Adrenal gland (tissue), 12 donors: ENCODE data around the gene TPK1. TPM values are rescaled to one million over a fixed set of nuclear protein-coding genes. Genes with fewer than 3 reads are reported as not detected.

Experiments used
- DNase-seq, 7 donors: peaks; one replicate each; pipeline ENCODE4 v3.0.0-alpha.2; 2019 to 2020
- H3K27ac ChIP-seq, 5 donors: fragments of 200-600 bp; sonication (generic) in 4 of 5; 1 replicate in 3 of 5; 2 replicates in 2 of 5; pipeline versions ENCODE4 v1.5.1 to v1.8.0; 2016 to 2020; ENCODE audit warnings: mild to moderate bottlenecking in 1 of 5
- H3K27me3 ChIP-seq: fragments of 200-600 bp; 2 replicates; pipeline ENCODE4 v1.8.0; 2021
- H3K36me3 ChIP-seq, 2 donors: fragments of 200-600 bp; replicated peaks in 1 of 2; 1 replicate in 1 of 2; 2 replicates in 1 of 2; pipeline versions ENCODE4 v1.5.1 to v1.8.0; 2018 to 2022
- H3K4me1 ChIP-seq, 2 donors: fragments of 200-600 bp; replicated peaks in 1 of 2; 1 replicate in 1 of 2; 2 replicates in 1 of 2; pipeline versions ENCODE4 v1.5.1 to v1.8.0; 2018 to 2021
- H3K4me3 ChIP-seq, 4 donors: fragments of 200-600 bp; sonication (generic) in 3 of 4; one replicate each; pipeline ENCODE4 v1.5.1; 2016 to 2018
- H3K9me3 ChIP-seq, 3 donors: fragments of 200-600 bp; sonication (generic) in 1 of 3; replicated peaks in 1 of 3; 1 replicate in 2 of 3; 2 replicates in 1 of 3; pipeline versions ENCODE4 v1.5.1 to v1.8.0; 2016 to 2021
- POLR2A ChIP-seq, 2 donors: fragments of 450-650 bp; IDR thresholded peaks; one replicate each; pipeline ENCODE4 v1.6.1; 2017; ENCODE audit warnings: antibody characterized with exemption in 2 of 2, mild to moderate bottlenecking in 2 of 2, moderate library complexity in 1 of 2
- WGBS, 4 donors: extraction: QIAGEN DNeasy Blood & Tissue Kit in 2 of 4; methylation state at CpG; one replicate each; pipeline versions ENCODE4 v1.1.5 to v1.1.7; 2013 to 2017; 5-methylcytosine and 5-hydroxymethylcytosine counted together
- intact Hi-C, 2 donors: fragments of 100-400 bp; cut with DNase I; formaldehyde crosslinking; loops; one replicate each; pipeline versions ENCODE4 v1.14.1 to v1.15.0; 2022 to 2023
- polyA plus RNA-seq, 3 donors: library from polyadenylated mRNA; stranded (reverse); fragments of 200-250 nt in 2 of 3; fragments of 350-450 nt in 1 of 3; fragmentation: Illumina TruSeq in 1 of 3; extraction: RNeasy Lipid Tissue Mini Kit (QIAGEN cat#74804) in 1 of 3; gene quantifications; one replicate each; pipeline ENCODE4 v1.2.3, GENCODE V29; 2013 to 2014
- total RNA-seq, 9 donors: library from RNA; depleted of rRNA in 4 of 9; stranded (reverse); fragments of >200 nt in 4 of 9; fragments of 120-200 nt in 1 of 9; fragmentation: NEBNext Ultra II Directional in 1 of 9; extraction: Animal tissue kit (Norgen Biotek cat#: 25700) in 1 of 9; gene quantifications; one replicate each; pipeline versions ENCODE4 v1.1.0 to v1.2.4, GENCODE V29; 2013 to 2023
- TF ChIP-seq, protein P1 (sequence below), 6 experiments: fragments of 450-650 bp in 4 of 6; fragments of 200-600 bp in 2 of 6; sonication (generic) in 1 of 6; IDR thresholded peaks; 1 replicate in 5 of 6; 2 replicates in 1 of 6; pipeline versions ENCODE4 v1.5.1 to v1.8.0; 2016 to 2021; ENCODE audit warnings: antibody characterized with exemption in 6 of 6, mild to moderate bottlenecking in 2 of 6, moderate library complexity in 1 of 6
- donor health status: healthy with polysubstance abuse.
- donor health status: Bipolar disorder and iron deficiency.
- donor health status: DM: yes; HTN: yes; CAD: no.
- donor health status: DM: no; HTN: no; CAD: no.
- donor health status: DM: no; HTN: no; CAD: no.
- donor health status: DM: yes; HTN: yes; CAD: no.

The TPK1 gene
- total and polyA plus RNA-seq, 12 donors: 3.7 to 10.6 (median 9.6) TPM

DNA sequence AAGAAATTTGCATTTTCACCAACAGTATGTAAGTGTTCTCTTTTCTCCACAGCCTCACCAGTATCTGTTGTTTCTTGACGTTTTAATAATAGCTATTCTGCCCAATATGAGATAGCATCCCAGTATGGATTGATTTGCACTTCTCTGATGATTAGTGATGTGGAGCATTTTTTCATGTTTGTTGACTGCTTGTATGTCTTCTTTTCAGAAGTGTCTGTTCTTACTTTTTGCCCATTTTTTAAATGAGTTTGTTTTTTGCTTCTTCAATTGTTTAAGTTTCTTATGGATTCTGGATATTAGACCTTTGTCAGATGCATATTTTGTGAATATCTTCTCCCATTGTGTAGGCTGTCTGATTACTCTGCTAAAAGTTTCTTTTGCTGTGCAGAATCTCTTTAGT lies 12.2 kb upstream of the TPK1 start:
- intact Hi-C loops: no loop called here
- WGBS, 4 donors: 53 to 75% (median 62%) methylated on average over 1 of the region's 1 CpG

DNA sequence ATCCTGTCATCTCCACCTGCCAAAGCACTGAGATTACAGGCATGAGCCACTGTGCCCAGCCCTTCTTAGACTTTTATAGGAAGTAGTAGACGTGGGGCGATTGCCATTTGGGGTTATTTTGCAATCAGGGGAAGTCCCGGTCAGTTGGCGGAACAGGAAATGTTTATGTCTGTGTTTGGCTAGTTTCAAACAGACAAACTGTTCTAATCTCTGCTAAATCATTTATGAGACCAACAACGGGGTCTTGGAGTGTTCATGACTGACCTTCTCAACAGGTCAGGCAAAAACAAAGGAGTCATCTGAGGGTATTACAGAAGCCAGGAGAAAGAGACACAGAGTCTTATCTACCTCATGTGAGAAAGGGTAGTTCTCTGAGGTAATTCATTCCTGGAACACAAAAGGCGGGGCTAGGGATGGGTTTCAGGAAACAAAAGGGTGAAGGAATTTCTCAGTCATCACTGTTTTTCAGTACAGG lies 6.6 kb upstream of the TPK1 start:
- no peaks in the 10 kb centered on the region for H3K4me1 ChIP-seq
- TF ChIP-seq, protein P1, sequence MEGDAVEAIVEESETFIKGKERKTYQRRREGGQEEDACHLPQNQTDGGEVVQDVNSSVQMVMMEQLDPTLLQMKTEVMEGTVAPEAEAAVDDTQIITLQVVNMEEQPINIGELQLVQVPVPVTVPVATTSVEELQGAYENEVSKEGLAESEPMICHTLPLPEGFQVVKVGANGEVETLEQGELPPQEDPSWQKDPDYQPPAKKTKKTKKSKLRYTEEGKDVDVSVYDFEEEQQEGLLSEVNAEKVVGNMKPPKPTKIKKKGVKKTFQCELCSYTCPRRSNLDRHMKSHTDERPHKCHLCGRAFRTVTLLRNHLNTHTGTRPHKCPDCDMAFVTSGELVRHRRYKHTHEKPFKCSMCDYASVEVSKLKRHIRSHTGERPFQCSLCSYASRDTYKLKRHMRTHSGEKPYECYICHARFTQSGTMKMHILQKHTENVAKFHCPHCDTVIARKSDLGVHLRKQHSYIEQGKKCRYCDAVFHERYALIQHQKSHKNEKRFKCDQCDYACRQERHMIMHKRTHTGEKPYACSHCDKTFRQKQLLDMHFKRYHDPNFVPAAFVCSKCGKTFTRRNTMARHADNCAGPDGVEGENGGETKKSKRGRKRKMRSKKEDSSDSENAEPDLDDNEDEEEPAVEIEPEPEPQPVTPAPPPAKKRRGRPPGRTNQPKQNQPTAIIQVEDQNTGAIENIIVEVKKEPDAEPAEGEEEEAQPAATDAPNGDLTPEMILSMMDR (IDR thresholded peaks at IDR 0.05): no peak
- no peak for TF ChIP-seq POLR2A (IDR thresholded peaks at IDR 0.05)
- DNase-seq: peak; percentile 25 to 67 (median 44)
- no peaks in the 10 kb centered on the region for H3K9me3 ChIP-seq
- peak overlapping the region in 3 of 5 donors; percentile 28 to 61 (median 55) for H3K27ac ChIP-seq
- no peaks in the 10 kb centered on the region for H3K36me3 ChIP-seq
- WGBS, 4 donors: 43 to 55% (median 45%) methylated on average over 6 of the region's 6 CpGs
- no peak overlapping the region for H3K4me3 ChIP-seq
- intact Hi-C loops: no loop called here
- no peaks in the 10 kb centered on the region for H3K27me3 ChIP-seq

More for the DNA sequence above, 12.2 kb upstream of the TPK1 start:
- H3K27ac ChIP-seq: no peak overlapping the region
- no peaks in the 10 kb centered on the region for H3K4me1 ChIP-seq
- H3K9me3 ChIP-seq: no peaks in the 10 kb centered on the region
- TF ChIP-seq, protein P1 (IDR thresholded peaks at IDR 0.05): no peak
- no peak for TF ChIP-seq POLR2A (IDR thresholded peaks at IDR 0.05)
- no peak overlapping the region for H3K4me3 ChIP-seq
- H3K27me3 ChIP-seq: peaks cover 6% of the 10 kb centered on the region
- no peaks in the 10 kb centered on the region for H3K36me3 ChIP-seq
- DNase-seq: no peak

DNA sequence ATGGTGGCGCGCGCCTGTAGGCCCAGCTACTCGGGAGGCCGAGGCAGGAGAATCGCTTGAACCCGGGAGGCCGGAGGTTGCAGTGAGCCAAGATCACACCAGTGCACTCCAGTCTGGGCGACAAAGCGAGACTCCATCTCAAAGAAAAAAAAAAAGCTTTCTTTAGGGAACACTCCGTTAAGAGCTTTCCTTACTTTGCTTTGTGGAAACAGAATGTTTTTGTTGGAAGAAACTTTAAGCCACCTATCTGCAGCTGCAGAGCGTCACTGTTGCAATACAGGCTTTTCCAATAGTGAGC lies 641 bp upstream of the TPK1 start:
- H3K4me3 ChIP-seq: peak overlapping the region in 3 of 4 donors; percentile 72 to 91 (median 81)
- no peaks in the 10 kb centered on the region for H3K9me3 ChIP-seq
- DNase-seq: no peak
- WGBS, 4 donors: 90 to 94% (median 91%) methylated on average over 12 of the region's 12 CpGs
- H3K27me3 ChIP-seq: no peaks in the 10 kb centered on the region
- TF ChIP-seq POLR2A (IDR thresholded peaks at IDR 0.05): no peak
- TF ChIP-seq, protein P1 (IDR thresholded peaks at IDR 0.05): no peak
- peak overlapping the region; percentile 95 to 99 (median 97) for H3K27ac ChIP-seq
- H3K4me1 ChIP-seq: peaks cover 5 to 13% of the 10 kb centered on the region in 2 donors
- intact Hi-C loops: no loop called here
- H3K36me3 ChIP-seq: no peaks in the 10 kb centered on the region

DNA sequence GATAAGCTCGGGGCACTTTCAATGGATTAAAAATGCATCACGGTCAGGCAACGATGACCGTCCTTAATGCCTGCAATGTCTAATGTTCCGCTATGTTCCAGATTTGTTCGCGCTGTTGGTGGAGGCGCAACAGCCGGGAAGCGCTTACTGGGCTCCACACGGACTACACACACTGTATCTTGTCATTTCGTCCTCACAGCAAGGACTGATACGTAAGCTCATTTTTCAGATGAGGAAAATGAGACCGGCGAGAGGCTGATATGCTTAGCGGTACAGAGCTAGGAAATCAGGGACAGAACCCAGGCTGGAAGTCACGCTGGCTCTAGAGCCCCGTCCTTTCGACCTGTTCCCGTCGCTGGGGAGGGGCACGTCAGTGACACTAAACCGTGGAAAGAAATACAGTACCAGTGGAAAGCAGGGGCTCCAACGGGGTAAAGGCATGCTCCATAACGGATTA lies 670 bp downstream of the TPK1 start:
- intact Hi-C loops: no loop called here
- H3K9me3 ChIP-seq: no peaks in the 10 kb centered on the region
- no peaks in the 10 kb centered on the region for H3K27me3 ChIP-seq
- WGBS, 4 donors: 0% methylated on average over 24 to 25 of the region's 25 CpGs
- no peaks in the 10 kb centered on the region for H3K36me3 ChIP-seq
- H3K27ac ChIP-seq: peak overlapping the region; percentile 95 to 99 (median 97)
- peaks cover 5 to 13% of the 10 kb centered on the region in 2 donors for H3K4me1 ChIP-seq
- TF ChIP-seq POLR2A (IDR thresholded peaks at IDR 0.05): peak in 1 of 2 donors; percentile 13
- TF ChIP-seq, protein P1 (IDR thresholded peaks at IDR 0.05): peak in 1 of 6 experiments; percentile 8
- H3K4me3 ChIP-seq: peak overlapping the region; percentile 68 to 91 (median 76)
- peak; percentile 28 to 70 (median 60) for DNase-seq
